MM.1S (cell line): ENCODE data around the gene SORCS2.

ENCODE experiments used
- DNase-seq: peaks from one replicate; pipeline ENCODE4 v3.0.0-alpha.2; 2015
- H2AFZ ChIP-seq: fragments of 300-600 bp; sonication (generic); 2 replicates; pipeline ENCODE4 v1.6.0; 2016; ENCODE audit warnings: antibody characterized with exemption, low read length
- H3F3A ChIP-seq: fragments of 300-600 bp; sonication (generic); 2 replicates; pipeline ENCODE4 v1.6.1; 2016; ENCODE audit warnings: mild to moderate bottlenecking, antibody characterized with exemption, low read length, moderate library complexity, mixed read lengths; ENCODE audit not compliant: insufficient read depth
- H3K27ac ChIP-seq: fragments of 300-600 bp; sonication (generic); 2 replicates; pipeline ENCODE4 v1.5.1; 2016; ENCODE audit warnings: mild to moderate bottlenecking, low read length
- H3K27me3 ChIP-seq: fragments of 300-600 bp; sonication (generic); replicated peaks from 2 replicates; pipeline ENCODE4 v1.6.0; 2016; ENCODE audit warnings: low read length; ENCODE audit not compliant: insufficient read depth
- H3K36me3 ChIP-seq: fragments of 300-600 bp; sonication (generic); replicated peaks from 2 replicates; pipeline ENCODE4 v1.6.1; 2016; ENCODE audit warnings: mild to moderate bottlenecking, low read length, mixed read lengths; ENCODE audit not compliant: insufficient read depth
- H3K4me1 ChIP-seq: fragments of 300-600 bp; sonication (generic); 2 replicates; pipeline ENCODE4 v1.6.1; 2016; ENCODE audit warnings: low read length, mixed read lengths
- H3K4me2 ChIP-seq: fragments of 300-600 bp; sonication (generic); 2 replicates; pipeline ENCODE4 v1.6.0; 2016; ENCODE audit warnings: low read depth, low read length
- H3K4me3 ChIP-seq: fragments of 300-600 bp; sonication (generic); 2 replicates; pipeline ENCODE4 v1.5.1; 2016; ENCODE audit warnings: low read length, mixed read lengths
- H3K79me2 ChIP-seq: fragments of 300-600 bp; sonication (generic); 2 replicates; pipeline ENCODE4 v1.6.1; 2016; ENCODE audit warnings: mixed run types, low read length, mixed read lengths
- H3K9ac ChIP-seq: fragments of 300-600 bp; sonication (generic); 2 replicates; pipeline ENCODE4 v1.6.1; 2016; ENCODE audit warnings: low read length, mixed read lengths
- H3K9me2 ChIP-seq: fragments of 300-600 bp; sonication (generic); replicated peaks from 2 replicates; pipeline ENCODE4 v1.6.1; 2016; ENCODE audit warnings: mild to moderate bottlenecking, low read length, mixed read lengths; ENCODE audit not compliant: insufficient read depth
- H3K9me3 ChIP-seq: fragments of 300-600 bp; sonication (generic); replicated peaks from 2 replicates; pipeline ENCODE4 v1.6.1; 2016; ENCODE audit warnings: mild to moderate bottlenecking, low read length, mixed read lengths; ENCODE audit not compliant: insufficient read depth
- H4K20me1 ChIP-seq: fragments of 300-600 bp; sonication (generic); 2 replicates; pipeline ENCODE4 v1.6.1; 2016; ENCODE audit warnings: mild to moderate bottlenecking, low read length, moderate library complexity, mixed read lengths; ENCODE audit not compliant: insufficient read depth
- CTCF ChIP-seq: fragments of 300-600 bp; sonication (generic); IDR thresholded peaks from 2 replicates; pipeline ENCODE4 v1.5.1; 2016; ENCODE audit warnings: antibody characterized with exemption, low read length, mixed read lengths
- EZH2 ChIP-seq: fragments of 300-600 bp; sonication (generic); optimal IDR thresholded peaks from 2 replicates; pipeline ENCODE3; 2017; ENCODE audit warnings: low read depth, mild to moderate bottlenecking, antibody characterized with exemption, low read length, mixed read lengths
- EZH2phosphoT487 ChIP-seq: fragments of 300-600 bp; sonication (generic); IDR thresholded peaks from 2 replicates; pipeline ENCODE4 v1.6.1; 2018; ENCODE audit warnings: antibody characterized with exemption, low read length

SORCS2 gene

DNA sequence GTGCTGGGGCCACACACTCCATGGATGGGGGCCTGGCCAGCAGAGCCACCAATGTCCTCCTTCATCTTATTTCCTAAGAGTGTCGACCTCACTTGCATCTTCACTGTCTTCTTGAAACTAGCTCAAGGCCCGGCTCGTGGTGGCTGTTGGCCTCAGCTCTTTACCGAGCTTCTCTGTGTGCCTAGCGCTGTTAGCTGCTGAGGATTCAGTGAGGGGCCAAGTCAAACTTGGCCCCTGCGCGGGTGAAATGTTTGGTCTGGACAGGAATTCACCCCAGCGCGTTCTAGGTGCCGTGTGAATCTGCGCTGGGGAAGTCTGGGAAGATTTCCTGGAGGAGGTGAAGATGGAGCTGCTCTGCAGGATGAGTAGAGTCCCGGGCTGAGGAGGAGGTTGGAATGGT, 8.5 kb downstream of the SORCS2 start:
- Histone ChIP-seq H3K79me2 (no peaks in the 10 kb centered on the region), H3K9me2 (no peaks in the 10 kb centered on the region), H3K36me3 (no peaks in the 10 kb centered on the region), H3K27me3 (peaks cover 98% of the 10 kb centered on the region), H2AFZ (no peak overlapping the region), H3F3A (no peaks in the 10 kb centered on the region), H3K4me2 (no peak overlapping the region), H3K9ac (no peak overlapping the region), H3K4me1 (no peaks in the 10 kb centered on the region), H3K4me3 (no peak overlapping the region), H4K20me1 (no peaks in the 10 kb centered on the region), H3K9me3 (no peaks in the 10 kb centered on the region), H3K27ac (no peak overlapping the region)
- no peak for TF ChIP-seq CTCF
- no peak for TF ChIP-seq EZH2
- no peak for TF ChIP-seq EZH2phosphoT487
- no peak for DNase-seq

- Histone ChIP-seq H4K20me1 (no peaks in the 10 kb centered on the region), H3K27me3 (peaks cover 99% of the 10 kb centered on the region), H2AFZ (no peak overlapping the region), H3K4me2 (no peak overlapping the region), H3K9ac (no peak overlapping the region), H3F3A (no peaks in the 10 kb centered on the region), H3K36me3 (no peaks in the 10 kb centered on the region), H3K9me3 (no peaks in the 10 kb centered on the region), H3K4me3 (no peak overlapping the region), H3K79me2 (no peaks in the 10 kb centered on the region), H3K9me2 (no peaks in the 10 kb centered on the region), H3K27ac (no peak overlapping the region), H3K4me1 (no peaks in the 10 kb centered on the region)
- no peak for DNase-seq
- TF ChIP-seq EZH2phosphoT487 (no peak), CTCF (no peak), EZH2 (no peak)
Observed at GRCh38 chr4:7201420-7202305, 9.3 kb downstream of the SORCS2 start.

- H3K27ac ChIP-seq, result no peak overlapping the region
- no peak overlapping the region for H3K4me2 ChIP-seq
- TF ChIP-seq CTCF (no peak), EZH2phosphoT487 (no peak), EZH2 (no peak)
- H3K9me3 ChIP-seq, result no peaks in the 10 kb centered on the region
- no peak overlapping the region for H3K4me3 ChIP-seq
- peaks cover 99% of the 10 kb centered on the region for H3K27me3 ChIP-seq
- H3K9ac ChIP-seq, result no peak overlapping the region
- no peak overlapping the region for H2AFZ ChIP-seq
- no peaks in the 10 kb centered on the region for H3K4me1 ChIP-seq
- H3F3A ChIP-seq, result no peaks in the 10 kb centered on the region
- H3K79me2 ChIP-seq, result no peaks in the 10 kb centered on the region
- H4K20me1 ChIP-seq, result no peaks in the 10 kb centered on the region
- H3K9me2 ChIP-seq, result no peaks in the 10 kb centered on the region
- DNase-seq, result no peak
- H3K36me3 ChIP-seq, result no peaks in the 10 kb centered on the region
Observed at GRCh38 chr4:7202411-7202810, 10.1 kb downstream of the SORCS2 start.
